Stimulated activated CD4-positive, alpha-beta T cell treated with anti-CD3 and anti-CD28 coated beads, Interleukin-1b, Interleukin-23, amount 100 ng/mL, for 4 hours (primary cell): ENCODE results near the gene TM7SF3.
A peak's percentile ranks its signal among the peaks of the same experiment; 100 is the strongest.
"Not testable (repeated sequence)": the region's sequence is repeated elsewhere in the genome, so short reads cannot be mapped to it uniquely, and the experiment has no call there.

Source experiments
- DNase-seq, 2 donors: peaks; one replicate each; pipeline ENCODE4 v3.0.0-alpha.2; 2020; ENCODE audit warnings: low read depth in 2 of 2

TM7SF3 gene

GRCh38 chr12:27014085-27014858 lies at the start of gene TM7SF3:
Gene TM7SF3, minus strand, starts transcription at chr12:27014384. Its CDS starts 216 bp downstream, at chr12:27014168.
- peak; percentile 88 to 91 for DNase-seq

- DNase-seq = no peak
These were observed 49.2 kb upstream of the TM7SF3 start for GRCh38 chr12:27063250-27063851.

DNA sequence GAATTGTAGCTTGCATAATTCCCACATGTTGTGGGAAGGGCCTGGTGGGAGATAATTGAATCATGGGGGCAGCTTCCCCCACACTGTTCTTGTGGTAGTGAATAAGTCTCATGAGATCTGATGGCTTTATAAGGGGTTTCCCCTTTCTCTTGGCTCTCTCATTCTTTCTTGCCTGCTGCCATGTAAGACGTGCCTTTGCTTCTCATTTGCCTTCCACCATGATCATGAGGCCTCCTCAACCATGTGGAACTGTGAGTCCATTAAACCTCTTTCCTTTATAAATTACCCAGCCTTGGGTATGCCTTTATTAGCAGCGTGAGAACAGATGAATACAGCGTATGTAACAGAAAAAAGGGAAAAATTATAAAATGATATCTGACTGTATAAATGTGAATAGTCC lies 47.1 kb upstream of the TM7SF3 start:
- DNase-seq = no peak

- DNase-seq = no peak
These were observed 46.6 kb upstream of the TM7SF3 start for GRCh38 chr12:27060740-27061139.

DNA sequence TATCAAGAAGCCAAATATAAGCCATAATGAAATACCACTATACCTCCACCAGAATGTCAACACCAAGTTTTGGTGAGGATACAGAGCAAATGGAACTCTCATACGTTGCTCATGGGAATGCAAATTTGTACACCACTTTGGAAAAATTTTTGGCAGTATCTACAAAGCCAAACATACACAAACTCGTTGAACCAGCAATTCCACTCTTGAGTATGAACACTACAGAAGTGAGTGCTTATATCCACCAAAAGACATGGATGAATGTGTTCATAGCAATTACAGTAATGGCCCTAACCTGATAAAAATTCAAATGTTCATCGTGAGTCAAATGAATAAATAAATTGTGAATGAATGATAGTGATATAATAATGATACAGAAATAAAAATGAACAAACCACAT lies 43.4 kb upstream of the TM7SF3 start:
- no peak for DNase-seq

GRCh38 chr12:27055966-27056365 lies 41.8 kb upstream of the TM7SF3 start:
- DNase-seq = no peak

- DNase-seq = no peak
These were observed 38.6 kb upstream of the TM7SF3 start for GRCh38 chr12:27052742-27053141.

DNA sequence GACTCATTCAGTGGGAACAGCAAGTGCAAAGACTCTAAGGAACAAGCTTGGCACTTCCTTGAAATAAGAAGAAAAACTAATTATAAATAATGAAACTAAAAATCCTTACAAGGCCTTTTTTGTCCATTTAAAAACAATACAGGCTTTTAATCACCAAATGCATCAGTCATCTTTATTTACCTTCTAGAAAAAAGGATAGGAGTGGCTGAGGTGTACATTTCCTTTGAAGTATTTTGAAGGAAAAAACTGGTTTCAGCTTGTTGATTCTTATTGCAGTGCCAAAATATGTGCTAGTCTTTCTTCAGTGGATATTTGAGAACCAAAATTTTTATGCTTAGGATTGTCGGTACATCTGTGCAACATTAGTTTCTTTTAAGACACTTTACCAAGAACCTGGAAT lies 38.0 kb upstream of the TM7SF3 start:
- no peak for DNase-seq

DNA sequence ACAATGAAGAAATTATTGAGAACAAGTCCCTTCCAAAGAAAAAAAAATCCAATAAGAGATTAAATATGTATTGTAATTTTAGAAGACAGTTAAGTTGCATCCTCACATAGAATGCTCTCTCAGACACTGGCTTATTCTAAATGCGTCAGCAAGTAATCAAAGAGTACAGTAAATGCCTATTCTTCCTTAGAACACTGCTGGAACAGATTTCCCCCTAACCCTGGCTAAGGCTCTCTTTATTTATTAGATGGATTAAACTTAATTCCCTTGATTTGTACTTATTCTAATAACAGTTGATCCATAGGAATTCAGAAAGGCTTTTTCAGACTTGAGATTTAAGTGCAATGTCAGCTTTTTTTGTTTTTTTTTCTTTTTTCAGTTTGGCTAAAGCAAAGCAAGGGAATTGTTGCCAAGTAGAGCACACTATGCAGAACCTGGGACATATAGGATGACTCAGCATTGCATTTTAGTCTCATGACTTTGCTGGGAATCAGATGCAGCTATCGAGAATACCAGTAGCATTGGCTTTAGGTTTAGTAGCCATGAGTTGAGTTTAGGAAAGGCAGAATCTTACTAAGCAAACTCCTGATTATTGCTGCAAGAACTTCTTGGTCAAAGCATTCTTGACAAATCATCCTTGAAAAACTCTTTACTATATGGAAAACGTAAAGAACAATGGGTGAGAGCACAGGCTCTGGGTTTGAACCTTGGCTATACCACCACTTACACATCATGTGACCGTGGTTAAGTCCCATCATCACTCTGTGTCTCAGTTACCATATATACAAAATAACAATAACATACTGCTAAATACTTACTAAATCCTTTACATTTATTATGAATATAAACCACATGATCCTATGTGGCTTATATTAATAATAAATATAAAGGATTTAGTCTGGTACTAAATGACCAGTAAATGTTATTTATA lies 34.9 kb upstream of the TM7SF3 start:
- no peak for DNase-seq

DNA sequence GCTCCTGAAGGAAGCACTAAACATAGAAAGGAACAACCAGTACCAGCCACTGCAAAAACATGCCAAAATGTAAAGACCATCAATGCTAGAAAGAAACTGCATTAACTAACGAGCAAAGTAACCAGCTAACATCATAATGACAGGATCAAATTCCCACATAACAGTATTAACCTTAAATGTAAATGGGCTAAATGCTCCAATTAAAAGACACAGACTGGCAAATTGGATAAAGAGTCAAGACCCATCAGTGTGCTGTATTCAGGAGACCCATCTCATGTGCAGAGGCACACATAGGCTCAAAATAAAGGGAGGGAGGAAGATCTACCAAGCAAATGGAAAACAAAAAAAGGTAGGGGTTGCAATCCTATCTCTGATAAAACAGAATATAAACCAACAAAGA lies 27.8 kb upstream of the TM7SF3 start:
- DNase-seq = not testable (repeated sequence)

- DNase-seq = not testable (repeated sequence)
These were observed 26.5 kb upstream of the TM7SF3 start for GRCh38 chr12:27040637-27041036.

- no peak for DNase-seq
These were observed 20.6 kb upstream of the TM7SF3 start for GRCh38 chr12:27034607-27035293.

DNA sequence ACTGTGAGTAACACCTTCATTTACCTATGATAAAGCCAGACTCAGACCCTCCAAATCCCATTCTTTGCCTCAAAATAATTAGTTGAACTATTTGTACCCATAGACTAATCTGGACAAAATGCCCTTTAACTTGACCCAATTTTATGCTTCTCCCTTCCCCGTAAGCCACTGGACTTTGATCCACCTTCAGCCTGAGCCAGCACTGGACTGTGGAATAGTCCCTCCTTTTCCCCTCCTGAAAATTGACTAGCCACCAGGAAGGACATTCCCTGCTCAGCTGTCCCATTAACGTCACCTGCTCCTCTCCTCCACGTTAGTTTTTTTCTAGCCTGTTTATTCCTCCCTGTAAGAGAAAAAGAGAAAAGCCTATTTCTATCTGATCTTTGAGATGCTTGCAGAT lies 18.5 kb upstream of the TM7SF3 start:
- DNase-seq = no peak

GRCh38 chr12:27031531-27031930 lies 17.3 kb upstream of the TM7SF3 start:
- DNase-seq = no peak

DNA sequence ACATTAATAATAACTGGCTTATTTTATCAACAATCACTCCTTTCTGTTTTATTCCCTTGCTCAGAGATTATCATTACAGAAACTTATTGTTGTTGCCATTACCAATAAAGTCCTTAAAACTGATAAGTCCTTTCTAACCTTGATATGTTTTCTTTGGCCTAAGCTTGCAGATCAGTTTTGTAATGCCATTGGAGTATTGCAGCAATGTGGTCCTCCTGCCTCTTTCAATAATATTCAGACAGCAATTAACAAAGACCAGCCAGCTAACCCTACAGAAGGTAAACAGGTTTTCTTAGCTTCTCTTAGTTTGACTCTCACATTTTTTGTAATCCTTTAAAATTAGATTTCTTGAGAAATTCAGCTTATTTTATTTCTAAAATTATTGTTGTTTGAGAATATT lies 12.1 kb upstream of the TM7SF3 start:
- DNase-seq = no peak

DNA sequence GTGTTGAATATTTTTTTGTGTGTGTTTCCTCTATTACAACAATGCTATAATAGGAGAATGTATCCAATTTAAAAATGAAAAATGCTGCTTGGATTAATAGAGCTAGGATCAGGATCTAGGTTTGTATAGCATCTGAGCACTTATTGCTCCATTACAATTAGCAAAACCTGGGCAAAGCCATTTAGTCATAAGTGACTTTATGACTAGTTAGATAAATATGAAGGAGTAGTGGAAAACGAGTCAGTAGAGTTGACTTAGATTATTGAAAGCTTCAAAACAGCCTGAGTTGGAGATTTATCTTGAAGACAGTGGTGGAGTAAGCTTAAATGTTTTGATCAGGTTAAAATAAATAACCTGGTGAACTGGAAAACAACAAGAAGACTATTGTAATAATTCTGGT lies 10.9 kb upstream of the TM7SF3 start:
- no peak for DNase-seq

- no peak for DNase-seq
These were observed 10.1 kb upstream of the TM7SF3 start for GRCh38 chr12:27024291-27024690.

GRCh38 chr12:27020761-27021160 lies 6.6 kb upstream of the TM7SF3 start:
- no peak for DNase-seq

- no peak for DNase-seq
These were observed 3.9 kb upstream of the TM7SF3 start for GRCh38 chr12:27018037-27018436.

DNA sequence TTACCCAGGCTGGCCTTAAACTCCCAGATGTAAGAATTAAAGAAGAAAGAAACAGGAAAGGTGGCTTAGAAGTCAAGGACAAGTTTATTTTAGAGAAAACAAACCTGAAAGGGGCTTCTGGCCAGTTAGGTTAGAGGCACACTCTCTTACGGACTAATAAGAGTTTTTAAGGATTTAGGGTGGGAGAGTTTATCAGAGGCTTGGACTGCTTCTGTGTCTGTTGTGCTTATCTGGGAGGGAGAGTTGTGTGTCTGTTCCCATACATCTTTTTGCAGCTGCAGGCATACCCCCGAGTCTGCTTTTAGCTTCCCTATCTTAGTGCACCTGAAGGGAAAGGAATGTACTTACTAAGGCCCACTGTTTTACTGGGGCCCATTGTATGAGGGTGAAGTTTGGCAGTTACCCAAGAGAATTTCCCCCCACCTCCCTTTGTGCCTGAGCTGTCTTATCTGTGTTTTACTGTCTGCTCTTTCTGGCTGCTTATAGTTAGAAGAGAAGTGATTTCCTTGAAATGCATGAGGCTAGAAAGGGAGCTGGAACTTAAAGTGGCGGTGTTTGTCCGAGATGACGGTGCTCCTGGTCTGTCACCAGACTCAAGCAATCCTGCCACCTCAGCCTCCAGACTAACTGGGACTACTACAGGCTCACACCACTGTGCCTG lies 3.1 kb upstream of the TM7SF3 start:
- DNase-seq = not testable (repeated sequence)

DNA sequence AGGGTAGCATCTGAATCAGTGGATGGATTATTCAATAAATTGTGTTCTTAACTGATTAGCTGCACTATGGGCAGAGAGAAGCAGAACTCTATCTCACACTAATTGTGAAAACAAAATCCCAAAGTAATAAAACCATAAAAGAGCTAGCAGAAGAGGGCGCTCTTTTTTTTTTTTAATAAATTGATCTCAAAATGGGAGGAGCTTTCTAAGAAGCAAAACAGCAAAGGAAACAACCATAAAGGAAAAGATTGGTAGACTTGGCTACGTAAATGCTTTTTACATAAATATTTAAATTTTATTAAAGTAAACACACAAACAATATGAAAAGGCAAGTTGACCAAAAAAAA lies 1.5 kb upstream of the TM7SF3 start:
- no peak for DNase-seq
